Breast epithelium (tissue), 3 donors: Measurements from ENCODE around the gene CYTIP.

Source experiments
- CTCF ChIP-seq, 3 donors: fragments of 450-650 bp; IDR thresholded peaks; one replicate each; pipeline ENCODE4 v1.5.1; 2016 to 2017; ENCODE audit warnings: antibody characterized with exemption in 3 of 3, mild to moderate bottlenecking in 3 of 3, moderate library complexity in 3 of 3
- POLR2A ChIP-seq: fragments of 450-650 bp; IDR thresholded peaks from one replicate; pipeline ENCODE4 v1.6.1; 2016; ENCODE audit warnings: antibody characterized with exemption, mild to moderate bottlenecking, moderate library complexity
- POLR2AphosphoS5 ChIP-seq, 3 donors: sonication (generic); formaldehyde crosslinking; IDR thresholded peaks; one replicate each; pipeline ENCODE4 v1.6.1; 2017; ENCODE audit warnings: antibody characterized with exemption in 3 of 3

- no peak for TF ChIP-seq CTCF (IDR thresholded peaks at IDR 0.05)
- no peak for TF ChIP-seq POLR2A
- no peak for TF ChIP-seq POLR2AphosphoS5 (IDR thresholded peaks at IDR 0.05)
Measured at GRCh38 chr2:157444641-157445040, 752 bp upstream of the CYTIP start.
